Hematopoietic multipotent progenitor cell treated with erythropoietin and hydrocortisone succinate and interleukin-3 and kit ligand, for 4 days (in vitro differentiated cells): Measurements from ENCODE around the gene RALGAPA2.
A peak's percentile ranks its signal among the peaks of the same experiment; 100 is the strongest.

Source experiments
- DNase-seq: peaks from one replicate; pipeline ENCODE4 v3.0.0-alpha.2; 2015

The RALGAPA2 gene

DNA sequence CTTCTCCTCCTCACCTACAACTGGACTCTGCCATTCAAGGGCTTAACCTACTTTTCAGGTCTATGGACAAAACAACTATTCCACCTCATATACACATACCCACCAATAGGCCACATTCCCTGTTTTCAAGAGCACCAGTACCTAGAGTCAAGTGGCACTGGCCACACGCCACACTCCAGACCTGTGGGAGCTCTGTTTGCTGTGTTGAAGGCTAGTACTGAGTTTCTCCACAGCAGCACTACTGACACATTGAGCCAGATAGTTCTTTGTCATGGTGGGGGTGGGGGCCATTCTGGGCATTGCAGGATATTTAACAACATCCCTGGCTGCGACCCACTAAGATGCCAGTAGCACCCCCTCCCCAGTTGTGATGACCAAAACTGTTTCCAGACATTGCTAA lies 84.1 kb downstream of the RALGAPA2 start:
- DNase-seq, result no peak

GRCh38 chr20:20627471-20627870 lies 85.0 kb downstream of the RALGAPA2 start:
- no peak for DNase-seq

- no peak for DNase-seq
Measured at GRCh38 chr20:20624914-20625313, 87.5 kb downstream of the RALGAPA2 start.

DNA sequence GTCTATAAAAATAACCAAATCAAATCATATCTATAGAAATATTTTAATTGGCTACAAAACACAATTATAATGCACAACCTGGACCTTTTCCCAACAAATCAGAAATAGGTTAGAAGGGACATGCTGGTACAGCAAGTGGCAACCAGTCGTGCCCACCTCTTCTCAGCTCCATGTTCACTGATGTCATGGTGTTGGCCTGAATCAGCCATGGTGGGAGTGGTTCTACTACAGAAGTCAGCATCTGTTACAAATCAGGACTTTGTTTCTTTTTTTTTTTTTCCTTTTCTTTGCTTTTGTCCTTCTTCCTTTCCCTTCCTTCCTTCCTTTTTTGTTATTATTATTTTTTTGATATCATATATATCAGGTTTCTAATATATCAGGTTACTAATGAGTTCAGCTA lies 91.2 kb downstream of the RALGAPA2 start:
- DNase-seq, result no peak

DNA sequence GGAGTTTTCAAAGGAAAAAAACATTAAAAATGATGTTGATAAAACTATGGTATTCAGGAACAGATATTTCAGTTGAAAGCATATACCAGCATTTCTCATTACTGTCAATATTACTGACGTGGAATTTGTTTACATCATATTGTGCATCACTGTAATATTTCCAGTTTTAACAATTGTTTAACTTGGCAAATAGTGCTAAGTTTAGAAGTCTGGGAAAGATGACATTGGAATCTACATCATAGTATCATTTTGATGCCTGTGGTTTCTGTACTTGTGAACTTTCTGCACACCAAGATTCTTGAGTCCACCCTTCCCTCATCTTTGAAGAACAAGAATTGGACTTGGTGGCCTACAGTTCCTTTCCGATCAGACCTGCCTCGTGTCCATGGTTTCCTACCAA lies 98.1 kb downstream of the RALGAPA2 start:
- DNase-seq, result no peak

DNA sequence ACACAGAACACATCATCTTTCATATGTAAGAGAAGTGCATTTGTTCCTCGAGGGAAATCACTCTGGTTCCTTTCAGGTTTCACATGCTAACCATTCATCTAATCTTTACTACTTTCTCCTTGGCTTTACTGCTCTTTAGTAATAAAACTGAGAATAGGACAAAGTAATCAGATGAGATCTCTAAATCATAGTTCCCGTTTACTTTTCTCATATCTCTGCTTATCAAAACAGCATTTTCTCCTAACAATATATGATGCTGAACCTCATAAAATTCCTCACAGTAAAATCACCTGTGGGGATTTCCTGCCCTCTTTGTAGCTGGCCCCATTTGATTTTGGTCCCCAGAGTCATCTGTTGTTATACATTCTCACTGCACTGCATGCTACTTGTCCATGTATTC lies 100.2 kb downstream of the RALGAPA2 start:
- no peak for DNase-seq

DNA sequence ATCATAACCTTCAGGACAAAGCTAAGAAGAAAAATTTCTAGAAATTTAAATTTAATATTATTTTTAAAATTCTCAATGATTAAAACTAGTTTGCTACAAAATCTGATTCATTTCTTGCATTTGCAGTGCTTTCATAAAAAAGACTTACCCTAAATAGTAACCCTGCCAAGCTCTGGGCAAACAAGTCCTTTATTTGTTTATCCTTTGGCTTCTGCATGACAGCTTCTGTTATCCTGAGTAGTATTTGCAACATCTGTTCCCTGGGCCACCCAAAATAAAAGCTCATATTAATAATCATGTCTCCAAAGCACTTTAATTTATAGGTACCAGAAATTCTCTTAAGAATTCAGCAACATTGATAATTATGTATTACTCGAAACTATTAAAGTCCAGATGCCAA lies 101.3 kb downstream of the RALGAPA2 start:
- DNase-seq, result no peak

DNA sequence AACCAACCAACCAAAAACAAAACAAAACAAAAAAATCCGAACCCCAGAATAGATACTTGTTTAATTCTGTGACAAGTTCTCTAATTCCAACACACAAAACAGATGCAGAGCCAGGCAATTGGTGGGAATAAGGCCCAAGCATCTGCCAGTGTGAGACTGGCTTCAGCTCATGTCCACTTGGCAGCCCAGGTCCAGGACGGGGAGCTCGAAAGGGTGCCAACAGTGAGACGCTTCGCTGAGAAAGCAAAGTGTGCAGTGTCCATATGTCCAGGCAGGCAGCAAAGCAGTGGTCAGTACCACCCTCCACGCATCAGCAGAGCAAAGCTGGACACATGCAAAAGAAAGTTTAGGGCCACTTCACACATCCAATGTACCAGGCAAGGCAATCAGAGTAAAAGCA lies 102.9 kb downstream of the RALGAPA2 start:
- no peak for DNase-seq

DNA sequence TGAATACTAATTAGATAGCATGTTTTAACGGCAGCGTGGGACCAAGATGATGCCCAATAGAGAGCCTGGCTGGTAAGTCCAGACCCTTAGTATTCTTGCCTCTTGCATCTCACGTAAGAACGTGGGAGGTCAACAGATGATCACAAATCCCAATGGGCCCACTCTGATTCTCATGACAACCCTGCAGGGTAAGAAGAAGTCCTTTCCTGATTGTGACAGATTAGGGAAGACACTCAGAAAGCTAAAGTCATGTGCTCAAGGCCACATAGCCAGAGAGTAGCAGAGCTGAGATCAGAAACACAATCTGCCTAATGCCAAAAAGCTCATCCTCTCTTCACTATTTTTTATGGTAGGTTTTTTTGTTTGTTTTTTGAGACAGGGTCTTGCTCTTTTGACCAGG lies 103.8 kb downstream of the RALGAPA2 start:
- DNase-seq, result no peak

GRCh38 chr20:20608041-20608440 lies 104.4 kb downstream of the RALGAPA2 start:
- no peak for DNase-seq

DNA sequence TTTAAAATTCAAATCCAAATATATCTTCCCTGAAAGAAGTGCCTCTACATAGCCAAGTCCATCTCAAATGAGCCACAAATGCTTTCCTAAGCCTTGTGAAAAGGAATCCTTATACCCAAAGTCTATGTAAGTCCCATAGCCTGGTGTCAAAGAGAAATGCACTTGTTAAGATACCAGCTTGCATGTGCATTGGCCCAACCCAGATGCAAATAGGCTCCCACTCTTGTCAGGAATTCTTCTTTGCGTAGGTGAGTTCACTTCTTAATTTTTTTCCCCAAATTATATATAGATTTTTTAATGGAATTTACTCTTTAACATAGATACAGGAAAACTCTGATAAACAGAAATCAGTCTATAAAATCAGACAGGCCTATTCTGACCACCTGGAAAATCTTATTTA lies 105.6 kb downstream of the RALGAPA2 start:
- DNase-seq, result no peak

GRCh38 chr20:20606050-20606449 lies 106.4 kb downstream of the RALGAPA2 start:
- DNase-seq, result peak; percentile 10

- DNase-seq, result no peak
Measured at GRCh38 chr20:20604907-20605306, 107.5 kb downstream of the RALGAPA2 start.

DNA sequence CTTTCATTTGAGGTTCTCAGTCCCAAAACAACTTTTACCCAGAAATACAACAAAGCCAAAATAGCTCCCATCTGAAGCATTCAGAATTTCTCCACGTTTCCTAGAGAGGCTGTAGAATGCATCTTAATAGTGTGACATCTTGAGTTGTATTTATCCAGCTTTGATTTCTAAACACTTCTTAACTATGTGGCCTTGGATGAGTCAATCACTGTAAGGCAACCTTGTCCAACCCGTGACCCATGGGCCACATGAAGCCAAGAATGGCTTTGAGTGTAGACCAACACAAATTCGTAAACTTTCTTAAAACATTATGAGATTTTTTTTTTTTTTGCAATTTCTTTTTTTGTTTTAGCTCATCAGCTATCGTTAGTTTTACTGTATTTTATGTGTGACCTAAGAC lies 108.1 kb downstream of the RALGAPA2 start:
- no peak for DNase-seq

DNA sequence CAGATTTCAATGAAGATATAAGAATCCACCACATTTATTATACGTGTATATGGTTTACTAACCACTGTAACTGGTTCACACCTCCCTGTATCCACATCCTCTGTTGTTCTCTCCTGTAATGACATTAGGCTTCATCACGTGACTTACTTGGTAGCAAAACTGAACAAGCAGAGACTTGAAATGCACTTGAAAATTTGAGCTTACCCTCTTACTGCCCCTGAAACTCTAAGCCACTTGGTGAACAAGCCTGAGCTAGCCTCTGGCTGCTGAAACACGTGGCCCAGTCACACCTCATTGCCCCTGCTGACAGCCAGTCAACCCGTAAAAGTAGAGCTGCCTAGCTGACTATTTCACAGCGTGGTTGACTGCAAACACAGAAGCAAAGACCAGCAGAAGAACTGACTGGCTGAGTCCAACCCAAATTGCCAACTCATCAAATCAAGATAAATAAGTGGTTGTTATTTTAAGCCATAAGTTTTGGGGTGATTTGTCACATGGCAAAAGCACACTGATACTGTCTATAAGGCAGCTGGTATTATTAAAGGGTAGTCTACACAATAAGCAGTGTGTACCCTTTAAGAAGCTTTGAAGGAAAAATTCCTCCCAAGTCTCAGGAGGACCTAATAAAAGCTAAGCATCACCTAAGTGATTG lies 109.0 kb downstream of the RALGAPA2 start:
- no peak for DNase-seq

GRCh38 chr20:20597966-20598365 lies 114.5 kb downstream of the RALGAPA2 start:
- DNase-seq, result no peak

GRCh38 chr20:20594171-20594530 lies 118.3 kb downstream of the RALGAPA2 start:
- peak; percentile 76 for DNase-seq

DNA sequence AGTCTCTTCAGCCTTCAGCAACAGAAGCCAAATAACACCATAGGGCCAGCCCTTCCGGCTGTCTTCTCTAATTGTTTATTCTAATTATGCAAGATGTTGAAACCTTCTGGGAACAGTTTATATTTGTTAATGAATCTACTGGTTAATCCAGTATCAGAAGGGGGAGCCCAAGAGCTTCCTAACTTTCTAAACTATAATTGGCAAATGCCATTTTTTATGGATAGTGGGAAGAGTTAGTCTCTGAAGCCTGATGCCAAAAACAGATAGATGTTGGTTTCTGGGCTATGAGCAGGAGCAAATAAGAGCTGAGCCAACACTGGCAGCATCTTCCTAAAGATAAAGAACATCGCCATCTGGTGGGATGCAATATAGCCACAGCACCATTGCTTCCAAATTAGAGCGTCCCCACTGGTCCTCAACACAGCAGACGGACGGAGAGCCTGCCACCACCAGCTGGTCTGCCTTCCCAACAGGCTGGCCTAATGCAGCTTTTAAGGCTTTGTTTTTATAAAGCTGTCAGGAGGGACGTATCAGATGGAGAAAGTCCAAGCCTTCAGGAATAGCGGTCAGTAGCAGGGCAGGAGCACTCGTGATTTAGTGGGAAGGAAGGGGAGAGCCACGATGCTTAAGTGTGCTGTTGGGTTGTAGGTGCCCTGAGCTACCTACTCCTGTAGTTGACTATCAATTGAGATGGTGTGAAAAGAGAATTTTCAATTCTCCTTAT lies 118.8 kb downstream of the RALGAPA2 start:
- DNase-seq, result peak; percentile 78

DNA sequence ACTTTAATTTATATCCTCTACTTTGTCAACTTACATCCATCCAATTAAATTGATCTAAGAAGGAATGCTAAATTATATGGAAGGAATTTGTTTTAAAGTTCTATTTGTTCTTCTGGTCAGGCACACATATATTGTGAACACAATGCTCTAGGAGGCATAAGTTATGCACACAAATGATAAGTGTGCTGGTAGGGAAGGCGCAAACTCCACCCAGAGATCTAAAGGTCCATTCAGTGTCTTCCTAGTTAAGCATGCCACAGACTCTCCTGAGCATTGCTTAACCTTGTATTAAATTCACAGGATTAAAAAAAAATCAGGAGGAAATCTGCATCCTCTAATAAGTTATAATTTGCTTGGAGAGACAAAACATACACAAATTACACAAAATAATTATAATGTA lies 127.3 kb downstream of the RALGAPA2 start:
- DNase-seq, result no peak

GRCh38 chr20:20582734-20583133 lies 129.7 kb downstream of the RALGAPA2 start:
- no peak for DNase-seq

DNA sequence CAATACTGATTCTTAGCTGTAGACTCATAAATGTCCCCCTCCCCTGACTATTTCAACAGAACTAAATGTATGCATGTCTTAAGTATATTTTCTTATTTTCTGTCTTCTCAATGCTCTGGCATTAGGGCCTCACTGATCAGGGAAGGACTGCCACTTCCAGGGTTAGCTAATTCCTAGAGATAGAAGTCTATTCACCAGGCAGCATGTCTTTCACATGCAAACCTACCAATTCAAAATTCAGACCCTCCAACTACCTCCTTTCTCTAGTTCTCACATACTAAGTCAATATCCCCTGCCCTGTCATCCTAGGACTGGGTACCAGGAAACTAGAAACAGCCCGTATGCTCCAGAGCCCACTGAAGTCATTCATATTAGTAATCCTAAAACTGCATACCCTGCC lies 132.3 kb downstream of the RALGAPA2 start:
- no peak for DNase-seq

DNA sequence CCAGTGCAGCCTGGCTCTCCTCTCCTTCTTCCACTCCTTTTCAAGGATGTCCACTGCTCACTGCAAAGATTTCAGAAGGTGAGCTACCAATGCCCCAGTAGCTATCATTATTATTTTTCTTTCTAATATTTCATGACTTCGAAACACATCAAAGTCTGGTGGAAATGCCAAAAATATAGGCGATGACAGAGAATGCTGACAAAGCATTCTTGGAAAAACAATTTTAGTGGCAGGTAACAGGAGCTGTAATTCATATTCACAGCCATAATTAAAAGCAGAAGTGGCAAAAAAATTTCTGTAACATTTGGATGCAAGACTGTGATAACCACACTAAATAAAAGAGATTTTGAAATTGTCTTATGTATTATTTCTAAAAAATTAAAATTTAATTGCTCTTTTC lies 133.6 kb downstream of the RALGAPA2 start:
- DNase-seq, result no peak

GRCh38 chr20:20573797-20574196 lies 138.6 kb downstream of the RALGAPA2 start:
- no peak for DNase-seq

DNA sequence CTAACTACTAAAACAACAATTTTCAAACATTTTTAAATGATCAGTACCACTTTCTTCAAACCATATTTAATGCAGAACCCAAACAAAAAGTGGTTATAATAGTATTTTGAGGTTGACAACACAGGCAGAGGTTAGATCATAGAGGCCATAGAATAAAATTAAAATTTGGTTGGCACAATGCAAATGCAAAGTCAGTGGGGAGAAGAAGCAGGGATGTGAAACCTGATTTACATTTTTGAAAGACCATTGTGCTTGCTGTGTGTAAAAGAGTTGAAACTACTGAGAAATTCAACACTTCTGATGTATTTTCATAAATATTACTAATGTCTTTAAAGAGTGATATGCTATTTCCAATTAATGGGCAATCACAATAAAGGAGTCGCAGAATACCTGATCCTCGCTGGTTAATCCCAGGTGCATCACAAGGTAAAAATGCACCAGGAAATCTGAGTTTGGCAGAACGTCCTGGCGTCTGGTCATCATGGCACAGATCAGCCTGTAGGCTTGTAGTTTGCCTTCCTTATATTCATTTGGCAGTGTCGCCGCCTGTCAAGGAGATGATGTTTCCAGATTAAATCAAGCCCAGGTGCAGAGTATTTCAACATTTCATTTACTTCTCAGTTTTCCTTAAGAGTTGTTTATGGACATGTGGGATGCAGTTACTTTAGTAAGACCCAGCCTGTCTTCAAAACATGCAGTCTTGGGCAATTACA lies 141.2 kb downstream of the RALGAPA2 start:
- DNase-seq, result no peak
